ENCODE data around the gene BRF1. TPM values are rescaled to one million over a fixed set of nuclear protein-coding genes. Genes with fewer than 3 reads are reported as not detected.
"Not testable (repeated sequence)": the region's sequence is repeated elsewhere in the genome, so short reads cannot be mapped to it uniquely, and the experiment has no call there.

BRF1 gene
- total RNA-seq, 1 donor from 2014 or later = 59.8 TPM

- no peak for DNase-seq
Observed at GRCh38 chr14:105315941-105316576, 15.3 kb upstream of the BRF1 start.

- DNase-seq = no peak
Observed at GRCh38 chr14:105315211-105315721, 14.5 kb upstream of the BRF1 start.

GRCh38 chr14:105314287-105315200 is 13.7 kb upstream of the BRF1 start, which contains the start of gene PACS2:
Gene PACS2, plus strand, starts transcription at chr14:105314748. Its CDS starts 171 bp downstream, at chr14:105314919.
- DNase-seq = peak; percentile 94

GRCh38 chr14:105313381-105314286 is 12.8 kb upstream of the BRF1 start:
- DNase-seq = peak; percentile 83

GRCh38 chr14:105312973-105313372 is 12.2 kb upstream of the BRF1 start:
- DNase-seq = no peak

GRCh38 chr14:105311838-105312237 is 11.0 kb upstream of the BRF1 start:
- DNase-seq = no peak

GRCh38 chr14:105309371-105309770 is 8.6 kb upstream of the BRF1 start:
- no peak for DNase-seq

- no peak for DNase-seq
Observed at GRCh38 chr14:105307052-105307727, 6.4 kb upstream of the BRF1 start.

GRCh38 chr14:105305791-105306190 is 5.0 kb upstream of the BRF1 start:
- DNase-seq = no peak

- no peak for DNase-seq
Observed at GRCh38 chr14:105305345-105305744, 4.5 kb upstream of the BRF1 start.

GRCh38 chr14:105304565-105304964 is 3.8 kb upstream of the BRF1 start:
- DNase-seq = no peak

- DNase-seq = no peak
Observed at GRCh38 chr14:105303949-105304348, 3.1 kb upstream of the BRF1 start.

- DNase-seq = not testable (repeated sequence)
Observed at GRCh38 chr14:105301915-105302249, 1.1 kb upstream of the BRF1 start.

- DNase-seq = peak; percentile 98
Observed at GRCh38 chr14:105301103-105301914, 508 bp upstream of the BRF1 start.

- no peak for DNase-seq
Observed at GRCh38 chr14:105299654-105300541, 903 bp downstream of the BRF1 start.

GRCh38 chr14:105297311-105297710 is 3.5 kb downstream of the BRF1 start:
- not testable (repeated sequence) for DNase-seq

- peak; percentile 80 for DNase-seq
Observed at GRCh38 chr14:105294142-105294597, 6.6 kb downstream of the BRF1 start.

GRCh38 chr14:105292826-105293711 is 7.7 kb downstream of the BRF1 start:
- DNase-seq = no peak

All from tongue (tissue), 2 donors.